GM12891 (cell line): Measurements from ENCODE around the gene CARF.

Experiments
- DNase-seq: peaks from one replicate; pipeline ENCODE4 v3.0.0; 2011; ENCODE audit warnings: low spot score; ENCODE audit not compliant: insufficient read length
- FAIRE-seq: peaks from 2 replicates; lab custom pipeline; 2011; peaks lifted over from hg19 to GRCh38; lab: Jason Lieb, UNC
- PAX5 ChIP-seq: IDR thresholded peaks from 2 replicates; pipeline ENCODE4 v1.6.1; 2011; ENCODE audit warnings: low read length, moderate library complexity, mild to moderate bottlenecking; ENCODE audit not compliant: insufficient read depth, severe bottlenecking
- POLR2A ChIP-seq: IDR thresholded peaks from 2 replicates; pipeline ENCODE4 v1.6.1; 2011; ENCODE audit warnings: low read depth, low read length, control low read depth
- POLR2AphosphoS5 ChIP-seq: IDR thresholded peaks from 2 replicates; pipeline ENCODE4 v1.6.1; 2011; ENCODE audit warnings: low read depth, low read length, control low read depth
- POU2F2 ChIP-seq: IDR thresholded peaks from 2 replicates; pipeline ENCODE4 v1.6.1; 2011; ENCODE audit warnings: low read depth, mild to moderate bottlenecking, control low read depth, low read length, moderate library complexity
- SPI1 ChIP-seq: IDR thresholded peaks from 2 replicates; pipeline ENCODE4 v1.6.1; 2011; ENCODE audit warnings: low read depth, low read length, control low read depth
- TAF1 ChIP-seq: IDR thresholded peaks from 2 replicates; pipeline ENCODE4 v1.6.1; 2011; ENCODE audit warnings: low read depth, low read length, control low read depth

CARF gene

DNA sequence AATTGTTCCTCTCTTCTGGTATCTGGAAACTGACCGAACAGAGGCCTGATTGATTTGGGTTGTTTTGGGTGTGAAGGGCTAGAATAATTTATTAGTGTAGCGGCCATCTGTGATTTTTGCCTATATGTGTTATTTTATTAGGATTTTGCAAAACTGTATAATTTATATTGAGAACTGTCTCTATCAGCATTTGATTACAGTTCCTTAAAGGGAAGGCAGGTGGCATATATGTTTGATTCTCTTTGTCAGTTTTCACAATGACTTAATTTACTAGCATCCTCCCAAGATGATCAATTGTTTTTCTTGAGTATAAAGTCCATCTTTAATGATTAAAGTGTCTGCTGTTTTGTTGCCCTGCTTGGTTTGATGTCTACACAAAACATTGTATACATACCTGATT lies 107.1 kb downstream of the CARF start:
- DNase-seq = no peak
- TF ChIP-seq SPI1 = no peak
- TF ChIP-seq POU2F2 = no peak
- TF ChIP-seq PAX5 = no peak
- no peak for TF ChIP-seq POLR2AphosphoS5
- TF ChIP-seq POLR2A = no peak
- TF ChIP-seq TAF1 = no peak
- peak; percentile 63 for FAIRE-seq

DNA sequence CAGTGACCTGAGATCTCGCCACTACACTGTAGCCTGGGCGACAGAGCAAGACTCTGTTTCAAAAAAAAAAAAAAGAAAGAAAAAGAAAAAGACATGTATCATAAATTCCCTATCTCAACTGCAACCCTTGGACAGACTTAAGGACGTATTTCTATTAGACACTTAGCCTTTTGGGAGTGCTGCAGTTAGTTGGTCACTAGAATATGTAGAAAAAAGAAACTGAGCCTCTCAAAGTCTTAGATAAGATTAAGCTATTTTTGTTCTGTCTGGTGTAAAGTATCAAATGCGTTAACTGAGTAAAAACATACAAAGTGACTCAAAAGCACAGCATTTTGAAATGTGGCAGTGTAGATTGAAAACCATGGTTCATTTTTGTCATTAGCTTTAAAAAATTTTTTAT lies 109.9 kb downstream of the CARF start:
- no peak for TF ChIP-seq SPI1
- TF ChIP-seq POLR2A = no peak
- TF ChIP-seq POU2F2 = no peak
- TF ChIP-seq POLR2AphosphoS5 = no peak
- TF ChIP-seq PAX5 = no peak
- TF ChIP-seq TAF1 = no peak
- FAIRE-seq (no peak), DNase-seq (no peak)

DNA sequence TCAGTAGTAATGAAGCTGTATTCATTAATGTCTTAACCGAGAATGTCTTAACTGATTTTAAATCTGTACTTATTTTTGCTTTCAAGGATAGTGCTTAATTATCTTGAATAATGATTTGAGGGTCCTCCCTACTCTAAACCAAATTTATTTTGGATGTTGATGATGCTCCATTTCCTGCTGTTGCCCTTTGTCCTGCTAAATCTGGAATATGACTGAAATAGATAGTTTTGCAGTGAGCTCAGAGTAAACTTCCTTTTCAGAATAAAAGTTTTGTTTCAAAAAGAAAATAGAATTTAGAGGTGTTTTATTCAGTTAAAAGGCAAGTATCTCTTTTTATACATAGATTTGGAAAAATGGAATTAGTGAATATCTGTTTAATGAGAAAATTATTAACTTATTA lies 110.7 kb downstream of the CARF start:
- no peak for FAIRE-seq
- no peak for DNase-seq
- no peak for TF ChIP-seq POU2F2
- TF ChIP-seq POLR2A = no peak
- no peak for TF ChIP-seq PAX5
- no peak for TF ChIP-seq POLR2AphosphoS5

DNA sequence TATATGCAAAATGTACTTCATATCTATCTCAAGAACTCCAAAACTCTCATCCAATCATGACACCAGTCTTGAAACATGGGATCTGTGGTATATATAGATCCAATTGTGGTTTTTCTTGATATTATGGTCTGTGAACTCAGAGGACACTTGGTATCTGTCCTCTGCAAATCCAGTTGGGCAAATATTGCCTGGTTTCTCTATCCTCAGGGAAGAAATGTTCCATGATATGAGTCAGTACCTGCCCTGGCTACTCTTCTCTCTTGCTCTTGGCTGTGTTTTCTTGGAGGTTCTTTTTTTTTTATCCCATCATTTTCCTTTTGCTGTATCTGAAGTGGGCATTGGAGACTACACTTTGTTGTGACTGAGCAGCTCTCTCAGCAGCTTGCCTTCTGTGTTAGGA lies 113.5 kb downstream of the CARF start:
- TF ChIP-seq TAF1 = no peak
- no peak for DNase-seq
- no peak for FAIRE-seq

DNA sequence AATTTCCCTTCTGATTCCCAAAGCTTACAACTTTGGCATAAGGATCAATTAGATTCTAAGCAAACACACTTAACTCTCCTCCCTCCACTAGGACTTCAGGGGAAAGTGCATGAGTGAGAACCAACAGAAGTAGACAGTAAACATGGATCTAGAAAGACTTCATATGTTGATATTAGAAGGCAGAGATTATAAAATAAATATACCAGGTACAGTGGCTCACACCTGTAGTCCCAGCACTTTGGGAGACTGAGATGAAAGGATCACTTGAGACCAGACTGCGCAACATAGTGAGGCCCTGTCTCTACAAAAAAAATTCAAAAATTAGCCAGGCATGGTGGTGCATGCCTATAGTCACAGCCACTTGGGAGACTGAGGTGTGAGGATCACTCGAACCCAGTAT lies 118.5 kb downstream of the CARF start:
- FAIRE-seq (no peak), DNase-seq (no peak)
- TF ChIP-seq PAX5 (no peak), POU2F2 (no peak), POLR2AphosphoS5 (no peak), TAF1 (no peak), POLR2A (no peak), SPI1 (no peak)

DNA sequence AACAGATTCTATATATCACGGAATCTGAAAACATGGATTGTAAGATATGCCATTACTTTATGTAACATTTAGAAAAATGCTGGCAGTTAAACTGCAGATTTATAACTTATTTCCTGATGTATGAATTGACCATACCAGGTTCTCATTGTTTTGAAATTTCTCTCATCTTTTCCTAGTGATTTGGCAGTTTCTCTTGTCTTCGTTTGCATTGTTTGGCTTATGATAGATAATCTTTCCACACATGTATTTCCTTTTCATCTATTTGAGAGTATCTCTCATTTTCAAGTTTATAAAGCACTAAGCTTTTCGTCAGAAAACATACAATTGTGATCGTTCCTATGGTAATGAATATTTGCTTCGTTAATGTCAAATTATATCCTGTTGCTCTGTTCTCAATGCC lies 118.9 kb downstream of the CARF start:
- FAIRE-seq (no peak), DNase-seq (no peak)
- TF ChIP-seq POU2F2 (no peak), POLR2AphosphoS5 (no peak), TAF1 (no peak), POLR2A (no peak), SPI1 (no peak), PAX5 (no peak)

DNA sequence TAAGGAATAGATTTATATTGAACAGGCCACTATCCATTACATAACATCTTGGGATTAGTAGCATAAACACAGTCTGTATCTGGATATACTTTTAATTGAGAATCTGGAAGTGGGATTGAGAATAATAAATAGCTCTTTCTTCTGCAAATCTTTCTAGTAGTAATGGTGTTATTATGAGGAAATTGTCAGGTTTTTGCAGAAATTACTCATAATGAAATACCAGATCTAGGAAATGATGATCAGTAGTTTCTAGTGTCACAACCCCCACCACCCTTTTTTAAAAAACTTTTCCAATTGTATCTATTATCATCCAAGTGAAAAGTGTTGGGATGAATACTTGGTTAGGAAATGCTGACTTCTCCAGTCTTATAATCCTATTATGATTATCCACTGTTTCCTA lies 121.3 kb downstream of the CARF start:
- DNase-seq (no peak), FAIRE-seq (no peak)
- no peak for TF ChIP-seq TAF1
- TF ChIP-seq SPI1 = no peak
- TF ChIP-seq POLR2A = no peak
- TF ChIP-seq PAX5 = no peak
- TF ChIP-seq POLR2AphosphoS5 = no peak
- TF ChIP-seq POU2F2 = no peak

DNA sequence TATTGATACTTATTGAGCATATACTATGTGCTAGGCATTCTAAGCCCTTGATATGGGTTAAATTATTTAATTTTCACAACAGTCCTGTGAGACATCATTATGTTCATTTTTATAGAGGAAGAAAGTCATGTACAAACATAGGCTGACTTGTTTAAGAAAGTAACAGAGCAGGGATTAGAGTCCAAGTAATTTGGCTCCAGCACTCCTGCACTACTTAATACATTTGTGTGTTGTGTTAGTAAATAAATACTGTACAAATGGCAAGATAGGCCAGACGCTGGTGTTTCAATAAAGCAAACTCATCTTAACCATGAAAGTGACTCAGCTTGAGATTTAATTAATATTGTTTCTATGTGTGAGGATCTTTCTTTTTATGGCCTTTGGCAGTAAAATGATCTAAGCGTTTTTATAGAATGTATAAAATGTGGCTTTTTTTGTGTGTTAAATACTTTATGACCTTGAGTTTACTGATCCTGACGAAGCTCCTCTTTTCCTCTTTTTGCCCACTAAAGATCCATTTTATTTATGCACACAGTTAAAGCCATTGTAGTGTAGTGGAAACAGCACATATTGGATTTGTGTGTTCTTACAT lies 123.9 kb downstream of the CARF start:
- no peak for DNase-seq
- FAIRE-seq = no peak
- no peak for TF ChIP-seq PAX5
- TF ChIP-seq SPI1 = no peak
- no peak for TF ChIP-seq POLR2AphosphoS5
- TF ChIP-seq TAF1 = no peak
- TF ChIP-seq POLR2A = no peak
- TF ChIP-seq POU2F2 = no peak
